ENCODE data around the gene AP3B2.

The AP3B2 gene

DNA sequence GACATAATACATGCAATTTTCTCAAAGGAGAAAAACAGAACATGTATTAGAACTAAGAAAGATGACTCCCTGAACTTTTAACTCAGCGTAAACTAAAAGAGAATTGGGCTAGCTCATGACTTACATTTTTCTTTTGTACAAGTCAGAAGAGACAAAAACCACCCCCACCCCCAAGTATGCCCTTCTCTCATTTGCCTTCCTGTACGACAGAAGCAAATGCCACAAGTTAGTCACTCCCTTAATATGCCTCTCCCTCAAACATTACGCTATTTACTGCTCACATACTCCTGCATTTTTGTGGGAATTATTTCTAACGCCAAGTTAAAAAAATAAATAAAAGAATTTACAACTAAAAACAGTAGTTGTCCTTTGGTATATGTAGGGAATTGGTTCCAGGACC lies 84.5 kb downstream of the AP3B2 start:
- Mint-ChIP-seq H3K4me3 (no peak overlapping the region), H3K36me3 (ENCODE audit: low read depth) (no peaks in the 10 kb centered on the region), H3K4me1 (ENCODE audit: low read depth) (no peaks in the 10 kb centered on the region), H3K9me3 (no peaks in the 10 kb centered on the region), H3K27ac (no peak overlapping the region), H3K27me3 (no peaks in the 10 kb centered on the region)
- no peak for DNase-seq

DNA sequence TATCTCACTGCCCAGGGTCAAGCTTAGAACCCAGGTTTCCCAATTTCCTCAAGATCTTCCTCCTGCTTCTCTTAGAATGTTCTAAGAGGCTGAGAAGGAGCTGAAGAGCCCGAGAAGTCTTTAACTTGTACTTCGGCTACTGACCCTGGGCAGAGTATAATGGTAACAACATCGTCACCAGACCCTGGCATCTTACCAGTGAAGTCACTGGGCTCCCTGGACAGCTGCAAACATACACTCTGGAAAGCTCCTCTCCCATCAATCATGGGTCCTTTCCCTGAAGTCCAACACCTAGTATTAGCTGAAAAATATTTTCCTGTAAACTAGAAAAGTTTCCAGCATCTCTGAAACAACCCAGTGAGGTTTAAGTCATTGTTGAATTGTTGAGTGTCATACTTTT lies 85.2 kb downstream of the AP3B2 start:
- Mint-ChIP-seq H3K4me3 (no peak overlapping the region), H3K27me3 (no peaks in the 10 kb centered on the region), H3K27ac (no peak overlapping the region), H3K4me1 (ENCODE audit: low read depth) (no peaks in the 10 kb centered on the region), H3K9me3 (no peaks in the 10 kb centered on the region), H3K36me3 (ENCODE audit: low read depth) (no peaks in the 10 kb centered on the region)
- no peak for DNase-seq

DNA sequence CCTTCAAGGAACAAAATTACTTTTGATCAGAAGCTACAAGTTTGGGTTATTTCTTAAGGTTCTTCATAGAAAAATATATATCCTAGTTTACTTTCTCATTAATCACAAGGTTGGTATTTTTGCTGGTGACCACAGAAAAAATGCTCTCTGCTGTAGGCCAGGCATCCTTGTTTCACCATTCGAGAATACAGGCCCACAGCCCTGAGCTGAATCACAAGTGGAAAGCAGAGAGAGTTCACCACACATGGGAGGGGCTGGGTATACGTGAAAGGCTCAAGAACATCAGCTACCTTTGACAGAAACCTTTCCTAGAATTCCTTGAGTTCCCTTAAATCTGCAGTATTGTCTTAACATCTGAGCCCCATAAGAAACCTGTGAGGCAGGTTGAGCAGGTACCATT lies 85.7 kb downstream of the AP3B2 start:
- Mint-ChIP-seq H3K27ac (no peak overlapping the region), H3K4me1 (ENCODE audit: low read depth) (no peaks in the 10 kb centered on the region), H3K36me3 (ENCODE audit: low read depth) (no peaks in the 10 kb centered on the region), H3K27me3 (no peaks in the 10 kb centered on the region), H3K9me3 (no peaks in the 10 kb centered on the region), H3K4me3 (no peak overlapping the region)
- no peak for DNase-seq

DNA sequence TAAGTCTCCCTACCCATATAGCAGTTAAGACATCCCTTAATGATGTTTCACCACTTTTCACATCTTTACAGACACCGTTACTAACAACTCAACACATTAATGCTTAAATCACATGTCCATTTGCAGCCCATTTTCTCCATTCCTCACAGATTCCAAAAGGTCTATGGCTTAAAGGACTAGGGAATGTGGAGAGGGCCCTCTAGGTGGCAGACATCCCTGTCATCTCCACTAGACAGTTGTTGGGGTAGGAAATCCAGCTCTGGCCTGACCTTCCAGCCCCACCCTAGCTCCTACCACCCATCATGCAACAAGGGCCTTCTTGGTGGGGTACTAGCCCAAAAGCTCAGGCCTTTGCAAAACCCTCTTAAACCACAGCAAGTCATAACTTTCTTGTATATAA lies 87.7 kb downstream of the AP3B2 start:
- H3K4me1 Mint-ChIP-seq (ENCODE audit: low read depth) = no peaks in the 10 kb centered on the region
- DNase-seq = no peak

DNA sequence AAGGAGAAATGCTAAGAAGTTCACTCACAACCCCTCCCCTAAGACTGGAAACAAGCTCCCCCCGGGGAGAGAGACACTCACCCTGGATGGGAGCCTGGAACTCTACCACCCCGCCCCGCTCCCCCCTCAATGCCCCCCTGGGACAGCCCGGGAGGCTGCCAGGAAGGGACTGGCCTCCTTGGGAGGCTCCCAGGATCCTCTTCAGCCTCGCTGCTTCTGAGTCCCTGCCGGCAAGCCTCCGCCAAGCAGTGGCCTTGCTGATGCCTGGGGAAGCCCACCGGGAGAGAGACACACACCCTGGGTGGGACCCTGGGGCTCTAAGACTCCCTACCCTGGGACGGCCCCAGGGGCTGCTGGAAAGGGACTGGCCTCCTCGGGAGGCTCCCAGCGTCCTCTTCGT lies 95.9 kb downstream of the AP3B2 start:
- no peaks in the 10 kb centered on the region for H3K36me3 Mint-ChIP-seq (ENCODE audit: low read depth)
- no peak overlapping the region for H3K4me3 Mint-ChIP-seq
- H3K4me1 Mint-ChIP-seq (ENCODE audit: low read depth) = no peaks in the 10 kb centered on the region
- no peak overlapping the region for H3K27ac Mint-ChIP-seq
- no peaks in the 10 kb centered on the region for H3K9me3 Mint-ChIP-seq
- no peak for DNase-seq
- H3K27me3 Mint-ChIP-seq = peaks cover 3% of the 10 kb centered on the region

More for the DNA sequence above, 87.7 kb downstream of the AP3B2 start:
- Mint-ChIP-seq H3K4me3 (no peak overlapping the region), H3K36me3 (ENCODE audit: low read depth) (no peaks in the 10 kb centered on the region), H3K27me3 (peaks cover 3% of the 10 kb centered on the region), H3K9me3 (no peaks in the 10 kb centered on the region), H3K27ac (no peak overlapping the region)

DNA sequence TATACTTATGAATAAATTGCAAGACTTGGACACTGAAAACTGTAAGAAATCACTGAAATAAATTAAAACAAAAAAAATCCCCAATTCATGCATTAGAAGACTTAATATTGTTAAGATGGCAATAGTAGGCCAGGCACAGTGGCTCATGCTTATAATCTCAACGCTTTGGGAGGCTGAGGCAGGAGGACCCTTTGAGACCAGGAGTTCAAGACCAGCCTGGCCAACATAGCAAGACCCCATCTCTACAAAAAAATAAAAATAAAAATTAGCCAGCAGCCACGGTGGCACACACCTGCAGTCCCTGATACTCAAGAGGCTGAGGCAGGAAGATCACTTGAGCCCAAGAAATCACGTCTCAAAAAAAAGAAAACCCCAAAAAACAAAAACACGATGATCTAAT lies 98.3 kb downstream of the AP3B2 start:
- no peaks in the 10 kb centered on the region for H3K4me1 Mint-ChIP-seq (ENCODE audit: low read depth)
- H3K9me3 Mint-ChIP-seq = no peaks in the 10 kb centered on the region
- H3K36me3 Mint-ChIP-seq (ENCODE audit: low read depth) = no peaks in the 10 kb centered on the region
- no peak overlapping the region for H3K4me3 Mint-ChIP-seq
- no peak for DNase-seq
- H3K27ac Mint-ChIP-seq = no peak overlapping the region
- no peaks in the 10 kb centered on the region for H3K27me3 Mint-ChIP-seq

Measured in activated T-cell treated with anti-CD3 and anti-CD28 coated beads, Interleukin-2, amount 50 U/mL, for 24 hours (primary cell).